ENCODE results near the gene RAET1L.
"Not testable (repeated sequence)": the region's sequence is repeated elsewhere in the genome, so short reads cannot be mapped to it uniquely, and the experiment has no call there.

The RAET1L gene

GRCh38 chr6:150027806-150028565 lies 2.7 kb upstream of the RAET1L start:
- peaks cover 0 to 43% of the 10 kb centered on the region in 2 donors for H3K27me3 ChIP-seq (ENCODE audit: control insufficient read depth in 1 of 2, insufficient read depth in 2 of 2, low read length in 2 of 2)
- no peak overlapping the region for H3K4me3 ChIP-seq (ENCODE audit: low read depth in 1 of 2, low read length in 2 of 2)
- peaks cover 7% of the 10 kb centered on the region for H3K4me1 ChIP-seq (ENCODE audit: insufficient read depth, low read length)
- no peaks in the 10 kb centered on the region for H3K36me3 ChIP-seq (ENCODE audit: insufficient read depth, low read length)
- H3K9ac ChIP-seq (ENCODE audit: low read length) = no peak overlapping the region
- H3K27ac ChIP-seq (ENCODE audit: low read depth, low read length) = no peak overlapping the region
- H3K9me3 ChIP-seq (ENCODE audit: low read length) = no peaks in the 10 kb centered on the region

- Histone ChIP-seq H3K9me3 (ENCODE audit: low read length) (no peaks in the 10 kb centered on the region), H3K36me3 (ENCODE audit: insufficient read depth, low read length) (no peaks in the 10 kb centered on the region), H3K27ac (ENCODE audit: low read depth, low read length) (no peak overlapping the region), H3K4me1 (ENCODE audit: insufficient read depth, low read length) (peaks cover 7% of the 10 kb centered on the region), H3K4me3 (ENCODE audit: low read depth in 1 of 2, low read length in 2 of 2) (no peak overlapping the region), H3K27me3 (ENCODE audit: control insufficient read depth in 1 of 2, insufficient read depth in 2 of 2, low read length in 2 of 2) (peaks cover 0 to 43% of the 10 kb centered on the region in 2 donors), H3K9ac (ENCODE audit: low read length) (no peak overlapping the region)
These were observed 1.9 kb upstream of the RAET1L start for GRCh38 chr6:150026976-150027805.

DNA sequence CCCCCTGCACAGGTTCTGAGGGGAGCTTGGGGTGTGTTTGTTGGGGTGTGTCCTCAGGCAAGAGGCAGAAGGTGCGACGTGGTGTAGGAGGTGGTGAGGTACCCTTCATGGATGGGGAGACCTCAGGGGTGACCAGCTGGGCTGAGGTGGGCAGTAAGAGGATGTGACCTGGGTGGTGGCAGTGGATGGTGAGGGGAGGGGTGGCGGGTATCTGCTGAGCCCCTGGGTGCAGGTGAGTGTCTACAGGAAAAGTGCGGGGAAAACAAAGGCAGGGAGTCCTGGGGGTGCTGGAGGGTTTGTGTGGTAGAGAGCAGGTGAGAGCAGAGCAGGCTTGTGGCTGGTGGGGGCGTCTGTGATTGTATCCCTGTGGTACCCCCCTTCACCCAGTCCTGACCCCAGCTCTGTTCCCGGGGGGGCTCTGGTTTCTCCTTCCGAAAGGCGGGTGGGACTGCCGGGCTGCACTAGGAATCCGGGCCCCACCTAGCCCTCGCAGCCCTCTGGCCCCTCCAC lies 631 bp downstream of the RAET1L start:
- H3K4me1 ChIP-seq (ENCODE audit: insufficient read depth, low read length) = peaks cover 7% of the 10 kb centered on the region
- no peaks in the 10 kb centered on the region for H3K9me3 ChIP-seq (ENCODE audit: low read length)
- H3K27me3 ChIP-seq (ENCODE audit: control insufficient read depth in 1 of 2, insufficient read depth in 2 of 2, low read length in 2 of 2) = peaks cover 0 to 43% of the 10 kb centered on the region in 2 donors
- H3K9ac ChIP-seq (ENCODE audit: low read length) = no peak overlapping the region
- peak overlapping the region; percentile 14 to 37 for H3K4me3 ChIP-seq (ENCODE audit: low read depth in 1 of 2, low read length in 2 of 2)
- H3K27ac ChIP-seq (ENCODE audit: low read depth, low read length) = no peak overlapping the region
- H3K36me3 ChIP-seq (ENCODE audit: insufficient read depth, low read length) = no peaks in the 10 kb centered on the region

DNA sequence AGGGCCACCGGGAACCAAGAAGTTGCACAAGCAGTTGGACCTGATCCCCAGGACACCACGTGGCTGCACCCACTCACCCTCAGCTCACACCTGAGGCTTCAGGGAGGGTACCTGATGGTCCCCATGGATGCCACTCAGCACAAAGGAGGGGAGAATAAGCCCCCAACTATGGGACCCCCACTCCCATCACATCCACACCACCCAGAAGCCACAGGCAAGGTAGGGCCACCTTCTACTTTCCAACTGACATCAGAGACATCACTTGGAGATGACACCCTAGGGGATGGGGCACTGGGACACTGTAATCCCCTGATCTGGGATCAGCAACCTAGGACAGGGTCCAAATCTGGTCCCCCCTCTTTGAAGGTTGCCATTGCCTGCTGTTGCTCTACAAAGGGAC lies 1.3 kb downstream of the RAET1L start:
- not testable (repeated sequence) for H3K4me3 ChIP-seq (ENCODE audit: low read depth in 1 of 2, low read length in 2 of 2); H3K4me1 ChIP-seq (ENCODE audit: insufficient read depth, low read length); H3K9me3 ChIP-seq (ENCODE audit: low read length); H3K27ac ChIP-seq (ENCODE audit: low read depth, low read length); H3K9ac ChIP-seq (ENCODE audit: low read length); H3K36me3 ChIP-seq (ENCODE audit: insufficient read depth, low read length)
- H3K27me3 ChIP-seq (ENCODE audit: control insufficient read depth in 1 of 2, insufficient read depth in 2 of 2, low read length in 2 of 2) = peaks cover 0 to 43% of the 10 kb centered on the region in 2 donors

- not testable (repeated sequence) for H3K4me3 ChIP-seq (ENCODE audit: low read depth in 1 of 2, low read length in 2 of 2); H3K36me3 ChIP-seq (ENCODE audit: insufficient read depth, low read length); H3K9ac ChIP-seq (ENCODE audit: low read length); H3K27ac ChIP-seq (ENCODE audit: low read depth, low read length); H3K9me3 ChIP-seq (ENCODE audit: low read length); H3K4me1 ChIP-seq (ENCODE audit: insufficient read depth, low read length)
- H3K27me3 ChIP-seq (ENCODE audit: control insufficient read depth in 1 of 2, insufficient read depth in 2 of 2, low read length in 2 of 2) = peaks cover under 1 to 27% of the 10 kb centered on the region in 2 donors
These were observed 3.5 kb downstream of the RAET1L start for GRCh38 chr6:150021870-150022269.

DNA sequence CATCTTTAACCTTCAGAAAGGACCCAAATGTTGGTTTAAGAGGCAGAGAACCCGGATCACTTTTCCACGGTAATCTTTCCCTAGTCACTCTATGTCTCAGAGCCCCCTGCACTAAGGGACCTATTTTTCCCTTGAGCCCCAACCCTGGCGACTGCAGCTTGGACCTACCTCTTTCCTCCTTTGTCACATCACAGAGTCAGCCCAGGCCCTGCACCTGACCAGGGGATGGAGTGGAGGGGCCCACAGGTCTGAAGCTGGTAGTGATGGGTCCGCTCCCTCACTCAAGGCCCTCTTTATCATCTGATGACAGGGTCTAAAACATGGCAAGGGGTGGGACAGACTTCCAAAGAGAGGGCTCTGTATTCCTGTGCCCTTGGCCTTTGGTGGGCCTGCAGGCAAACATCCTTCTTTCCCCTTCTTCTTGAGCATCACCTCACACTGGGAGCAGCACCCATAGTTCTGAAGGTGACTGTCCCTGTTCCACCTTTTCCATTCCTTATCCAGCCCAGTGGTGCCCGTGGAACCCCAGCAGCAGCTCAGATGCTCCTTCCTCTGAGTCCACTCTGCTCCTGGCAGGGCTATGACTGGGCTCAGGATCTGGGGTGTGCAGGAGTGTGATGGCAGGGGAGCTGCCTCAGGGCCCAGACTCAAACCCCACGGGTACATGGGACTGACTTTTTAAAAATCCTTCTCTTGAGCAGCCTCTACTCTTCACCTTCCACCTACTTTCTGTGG lies 6.3 kb downstream of the RAET1L start:
- Histone ChIP-seq H3K9ac (ENCODE audit: low read length) (no peak overlapping the region), H3K4me3 (ENCODE audit: low read depth in 1 of 2, low read length in 2 of 2) (no peak overlapping the region), H3K36me3 (ENCODE audit: insufficient read depth, low read length) (no peaks in the 10 kb centered on the region), H3K9me3 (ENCODE audit: low read length) (no peaks in the 10 kb centered on the region), H3K27ac (ENCODE audit: low read depth, low read length) (no peak overlapping the region), H3K4me1 (ENCODE audit: insufficient read depth, low read length) (no peaks in the 10 kb centered on the region), H3K27me3 (ENCODE audit: control insufficient read depth in 1 of 2, insufficient read depth in 2 of 2, low read length in 2 of 2) (peaks cover 16 to 24% of the 10 kb centered on the region in 2 donors)

- not testable (repeated sequence) for H3K4me3 ChIP-seq (ENCODE audit: low read depth in 1 of 2, low read length in 2 of 2); H3K4me1 ChIP-seq (ENCODE audit: insufficient read depth, low read length); H3K9me3 ChIP-seq (ENCODE audit: low read length); H3K36me3 ChIP-seq (ENCODE audit: insufficient read depth, low read length); H3K9ac ChIP-seq (ENCODE audit: low read length); H3K27ac ChIP-seq (ENCODE audit: low read depth, low read length)
- peaks cover 26 to 32% of the 10 kb centered on the region in 2 donors for H3K27me3 ChIP-seq (ENCODE audit: control insufficient read depth in 1 of 2, insufficient read depth in 2 of 2, low read length in 2 of 2)
These were observed 8.2 kb downstream of the RAET1L start for GRCh38 chr6:150017186-150017521.

DNA sequence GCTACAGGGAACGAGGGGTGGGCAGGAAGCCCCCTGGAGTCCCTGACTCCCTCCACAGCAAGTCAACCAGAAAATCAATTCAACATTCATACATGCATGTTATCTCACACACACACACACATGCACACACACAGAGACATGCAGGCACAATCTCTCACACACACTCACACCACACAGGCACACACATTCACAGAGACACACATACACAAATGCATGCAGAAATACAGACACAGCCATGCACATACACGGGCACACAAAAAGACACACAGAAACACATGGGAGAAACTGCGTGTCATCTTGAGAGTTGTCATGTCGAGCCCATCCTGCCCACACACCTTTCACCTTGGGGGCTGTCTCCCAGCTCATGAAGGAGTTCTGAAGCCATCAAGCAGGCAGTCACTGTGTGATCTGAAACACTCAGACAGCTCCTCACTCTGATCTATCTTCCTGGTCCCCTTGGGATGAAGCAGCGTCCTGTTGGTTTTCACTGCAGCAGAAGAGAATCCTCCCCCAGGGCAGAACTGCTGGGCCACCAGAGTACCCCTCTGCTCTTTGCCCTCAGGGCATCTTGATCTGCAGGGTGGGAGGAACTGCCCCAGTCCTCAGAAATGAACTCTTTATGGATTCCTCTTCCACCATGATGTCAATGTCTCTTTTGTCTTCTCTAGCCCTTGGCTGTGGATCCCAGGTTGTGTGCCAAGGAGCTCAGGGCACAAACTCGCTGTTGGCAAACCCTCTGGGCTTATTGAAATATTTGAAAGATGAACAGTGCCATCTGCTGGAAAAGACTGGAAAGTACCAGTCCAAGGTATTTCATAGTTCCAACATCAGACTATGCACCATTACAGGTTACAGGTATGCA lies 8.8 kb downstream of the RAET1L start:
- H3K9me3 ChIP-seq (ENCODE audit: low read length) = no peaks in the 10 kb centered on the region
- no peak overlapping the region for H3K9ac ChIP-seq (ENCODE audit: low read length)
- no peaks in the 10 kb centered on the region for H3K4me1 ChIP-seq (ENCODE audit: insufficient read depth, low read length)
- no peaks in the 10 kb centered on the region for H3K36me3 ChIP-seq (ENCODE audit: insufficient read depth, low read length)
- H3K27ac ChIP-seq (ENCODE audit: low read depth, low read length) = no peak overlapping the region
- H3K27me3 ChIP-seq (ENCODE audit: control insufficient read depth in 1 of 2, insufficient read depth in 2 of 2, low read length in 2 of 2) = peaks cover 26 to 38% of the 10 kb centered on the region in 2 donors
- no peak overlapping the region for H3K4me3 ChIP-seq (ENCODE audit: low read depth in 1 of 2, low read length in 2 of 2)

- not testable (repeated sequence) for H3K4me3 ChIP-seq (ENCODE audit: low read depth in 1 of 2, low read length in 2 of 2)
These were observed 9.9 kb downstream of the RAET1L start for GRCh38 chr6:150015281-150016001.

DNA sequence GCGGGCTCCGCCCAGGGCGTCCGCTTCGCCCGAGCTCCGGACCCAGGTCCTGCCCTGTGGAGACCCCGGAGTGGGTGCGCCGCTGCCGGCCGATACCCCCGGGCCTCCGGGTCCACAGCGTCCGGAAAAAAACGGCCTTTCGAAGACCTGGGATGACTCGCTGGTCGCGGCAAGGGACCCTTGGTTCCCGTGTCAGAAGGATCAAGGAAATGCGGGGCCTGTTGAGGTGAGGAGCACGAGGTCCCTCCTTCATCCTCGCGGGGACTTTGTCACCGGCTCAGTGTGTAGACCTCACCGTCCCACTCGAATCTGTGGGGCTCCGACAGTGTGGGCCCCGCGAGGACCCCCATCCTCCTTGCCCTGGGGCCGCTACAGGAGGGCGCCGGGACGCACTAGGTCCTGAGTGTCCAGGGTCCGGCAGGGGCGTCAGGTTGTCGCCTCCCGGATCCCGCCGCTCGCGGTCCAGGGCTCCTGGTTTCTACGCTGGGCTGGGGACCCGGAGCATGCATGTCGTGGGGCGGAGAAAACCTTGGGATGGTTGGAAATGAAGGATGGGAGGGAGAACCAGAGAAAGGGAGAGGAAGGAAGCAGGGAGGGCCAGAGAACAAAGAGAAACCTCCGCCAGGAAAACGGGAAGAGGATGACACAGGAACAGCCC lies 10.6 kb downstream of the RAET1L start:
- H3K27me3 ChIP-seq (ENCODE audit: control insufficient read depth in 1 of 2, insufficient read depth in 2 of 2, low read length in 2 of 2) = peaks cover 30 to 39% of the 10 kb centered on the region in 2 donors
- H3K27ac ChIP-seq (ENCODE audit: low read depth, low read length); H3K4me3 ChIP-seq (ENCODE audit: low read depth in 1 of 2, low read length in 2 of 2); H3K36me3 ChIP-seq (ENCODE audit: insufficient read depth, low read length); H3K4me1 ChIP-seq (ENCODE audit: insufficient read depth, low read length); H3K9ac ChIP-seq (ENCODE audit: low read length); H3K9me3 ChIP-seq (ENCODE audit: low read length): not testable (repeated sequence)

More at GRCh38 chr6:150015281-150016001, 9.9 kb downstream of the RAET1L start:
- not testable (repeated sequence) for H3K36me3 ChIP-seq (ENCODE audit: insufficient read depth, low read length); H3K9ac ChIP-seq (ENCODE audit: low read length); H3K27ac ChIP-seq (ENCODE audit: low read depth, low read length); H3K9me3 ChIP-seq (ENCODE audit: low read length); H3K4me1 ChIP-seq (ENCODE audit: insufficient read depth, low read length)
- peaks cover 30 to 39% of the 10 kb centered on the region in 2 donors for H3K27me3 ChIP-seq (ENCODE audit: control insufficient read depth in 1 of 2, insufficient read depth in 2 of 2, low read length in 2 of 2)

Data from muscle layer of colon (tissue), 2 donors.